ENCODE results near the gene TMEM88.

- TF ChIP-seq POLR2A (IDR thresholded peaks at IDR 0.05; ENCODE audit: low read depth, low read length) = no peak
- no peak for TF ChIP-seq POLR2AphosphoS5 (IDR thresholded peaks at IDR 0.05; ENCODE audit: low read depth, low read length)
Observed at GRCh38 chr17:7833795-7834541, 20.9 kb upstream of the TMEM88 start, which contains the start of gene KDM6B.

Measured in GM12892 (cell line).